ENCODE results near the gene PSMB10.

- TF ChIP-seq CTCF (conservative IDR thresholded peaks at IDR 0.05 in 1 of 2, IDR thresholded peaks at IDR 0.05 in 1 of 2; ENCODE audit: low read depth in 1 of 2, low read length in 2 of 2) (no peak), EZH2 (IDR thresholded peaks at IDR 0.05; ENCODE audit: low read length, missing control alignments) (no peak)
Measured at GRCh38 chr16:67928147-67928546, 8.5 kb downstream of the PSMB10 start.

Data from fibroblast of lung (primary cell).